ENCODE data around the gene SMIM30. TPM values are rescaled to one million over a fixed set of nuclear protein-coding genes. Genes with fewer than 3 reads are reported as not detected.

Gene SMIM30
- total RNA-seq, 1 experiment from 2014 or later: 55.8 TPM

- peaks cover 8 to 9% of the 10 kb centered on the region in 2 experiments; a peak in 2 of 4 replicates for H3K36me3 ChIP-seq (ENCODE audit: control insufficient read depth in 1 of 2, insufficient read depth in 2 of 2, low read length in 2 of 2)
- H4K20me1 ChIP-seq (ENCODE audit: insufficient read depth): no peaks in the 10 kb centered on the region
- peaks cover 0 to 11% of the 10 kb centered on the region in 2 experiments; a peak in 2 of 4 replicates for H3K4me1 ChIP-seq (ENCODE audit: control insufficient read depth in 1 of 2, insufficient read depth in 2 of 2, low read length in 2 of 2)
- H3K27ac ChIP-seq (ENCODE audit: low read depth, low read length): no peak overlapping the region
- ATAC-seq (no peak), DNase-seq (ENCODE audit: low read depth, low spot score) (no peak)
- ChIA-PET CTCF (no interaction called here), RAD21 (ENCODE audit: low non-redundant PET in 1 of 2, low total read pairs in 2 of 2, uncharacterized antibody in 2 of 2, unreplicated experiment in 2 of 2) (no interaction called here), POLR2A (no interaction called here)
- peaks cover 8% of the 10 kb centered on the region for H3K79me2 ChIP-seq (ENCODE audit: insufficient read depth, low read length)
- intact Hi-C loops (cut with micrococcal nuclease): no loop called here
- TF ChIP-seq CBX3 (IDR thresholded peaks at IDR 0.05; ENCODE audit: low read depth) (no peak), CEBPB (IDR thresholded peaks at IDR 0.05; ENCODE audit: low read depth) (no peak), EZH2 (IDR thresholded peaks at IDR 0.05) (no peak), POLR2AphosphoS5 (IDR thresholded peaks at IDR 0.05; ENCODE audit: low read depth, low read length) (no peak), SIN3A (IDR thresholded peaks at IDR 0.05; ENCODE audit: low read depth) (no peak), MAX (IDR thresholded peaks at IDR 0.05) (no peak), YY1 (IDR thresholded peaks at IDR 0.05; ENCODE audit: extremely low read depth, insufficient replicate concordance, low read depth, low read length) (no peak), ZNF274 (IDR thresholded peaks at IDR 0.05; ENCODE audit: low read depth, low read length) (no peak), EZH2phosphoT487 (IDR thresholded peaks at IDR 0.05; ENCODE audit: borderline replicate concordance) (no peak), CTCF (IDR thresholded peaks at IDR 0.05 in 2 of 3, conservative IDR thresholded peaks at IDR 0.05 in 1 of 3; ENCODE audit: borderline replicate concordance in 1 of 3, insufficient read depth in 1 of 3, low read depth in 2 of 3, low read length in 2 of 3) (no peak), ATF3 (IDR thresholded peaks at IDR 0.05) (no peak), ELF1 (IDR thresholded peaks at IDR 0.05; ENCODE audit: borderline replicate concordance, low read depth) (no peak), POLR2A (IDR thresholded peaks at IDR 0.05; ENCODE audit: borderline replicate concordance, extremely low read depth, insufficient read depth, insufficient read length) (no peak), ZBTB33 (IDR thresholded peaks at IDR 0.05; ENCODE audit: extremely low read depth, insufficient replicate concordance, low read length) (no peak), FOSL1 (IDR thresholded peaks at IDR 0.05; ENCODE audit: low read depth) (no peak), REST (IDR thresholded peaks at IDR 0.05; ENCODE audit: low read depth) (no peak), TCF7L2 (IDR thresholded peaks at IDR 0.05; ENCODE audit: borderline replicate concordance, extremely low read depth, insufficient read depth, insufficient read length) (no peak), SP1 (IDR thresholded peaks at IDR 0.05; ENCODE audit: low read depth) (no peak)
- H3K4me3 ChIP-seq (replicated peaks in 1 of 2; ENCODE audit: low read depth in 1 of 2, low read length in 2 of 2): no peak overlapping the region
- H2AFZ ChIP-seq (ENCODE audit: low read depth, low read length, poor library complexity, severe bottlenecking): peak overlapping the region; percentile 84
- H3K4me2 ChIP-seq (ENCODE audit: low read length): no peak overlapping the region
- H3K27me3 ChIP-seq (ENCODE audit: insufficient read depth, low read length): no peaks in the 10 kb centered on the region
- H3K9me2 ChIP-seq (ENCODE audit: insufficient read depth): no peaks in the 10 kb centered on the region
- no peak overlapping the region for H3K9ac ChIP-seq (ENCODE audit: low read length)
- BruUV-seq (replicated peaks): no TSS peak
- no peaks in the 10 kb centered on the region for H3K9me3 ChIP-seq (ENCODE audit: control insufficient read depth in 1 of 2, insufficient read depth in 1 of 2, low read depth in 1 of 2, low read length in 2 of 2)
These were observed 1.1 kb upstream of the SMIM30 start for GRCh38 chr7:113119429-113119828.
